ENCODE results near the gene YBEY.
"Not testable (repeated sequence)": the region's sequence is repeated elsewhere in the genome, so short reads cannot be mapped to it uniquely, and the experiment has no call there.

The YBEY gene

DNA sequence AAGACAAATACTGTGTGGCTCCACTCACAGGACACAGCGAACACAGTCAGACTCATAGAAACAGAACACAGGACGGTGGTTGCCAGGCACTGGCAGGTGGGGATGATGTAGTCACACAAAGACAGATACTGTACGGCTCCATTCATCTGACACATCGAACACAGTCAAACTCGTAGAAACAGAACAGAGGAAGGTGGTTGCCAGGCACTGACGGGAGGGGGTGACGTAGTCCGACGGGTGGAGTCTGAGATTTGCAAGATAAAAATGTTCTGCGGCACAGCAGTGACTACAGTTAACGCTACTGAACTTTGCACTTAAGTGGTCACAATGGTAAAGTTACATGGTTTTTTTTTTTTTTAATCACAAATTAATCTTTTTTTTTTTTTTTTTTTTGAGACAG is 18.8 kb downstream of the YBEY start:
- Histone ChIP-seq H3K9me2 (replicated peaks; ENCODE audit: low read depth, low read length) (no peaks in the 10 kb centered on the region), H3K4me1 (ENCODE audit: insufficient read depth, low read length, poor library complexity, severe bottlenecking) (peaks cover 4% of the 10 kb centered on the region), H3K27me3 (ENCODE audit: insufficient read depth, low read length, poor library complexity, severe bottlenecking) (no peaks in the 10 kb centered on the region), H3F3A (ENCODE audit: low read depth) (no peaks in the 10 kb centered on the region), H3K4me2 (ENCODE audit: low read depth, low read length, poor library complexity, severe bottlenecking) (no peak overlapping the region), H2AFZ (ENCODE audit: low read length) (no peak overlapping the region), H3K79me2 (ENCODE audit: insufficient read depth, low read length) (no peaks in the 10 kb centered on the region), H3K4me3 (ENCODE audit: low read length, poor library complexity, severe bottlenecking) (no peak overlapping the region), H3K9me3 (ENCODE audit: insufficient read depth, low read depth, low read length) (no peaks in the 10 kb centered on the region), H4K20me1 (ENCODE audit: insufficient read depth, low read length, poor library complexity, severe bottlenecking) (no peaks in the 10 kb centered on the region), H3K9ac (ENCODE audit: low read depth, low read length, poor library complexity, severe bottlenecking) (no peak overlapping the region), H3K36me3 (ENCODE audit: insufficient read depth, low read length) (peaks cover 33% of the 10 kb centered on the region; the same call in 1 of the 2 replicates)
- no peak for TF ChIP-seq EZH2phosphoT487 (IDR thresholded peaks at IDR 0.05; ENCODE audit: borderline replicate concordance)
- TF ChIP-seq, protein P1, sequence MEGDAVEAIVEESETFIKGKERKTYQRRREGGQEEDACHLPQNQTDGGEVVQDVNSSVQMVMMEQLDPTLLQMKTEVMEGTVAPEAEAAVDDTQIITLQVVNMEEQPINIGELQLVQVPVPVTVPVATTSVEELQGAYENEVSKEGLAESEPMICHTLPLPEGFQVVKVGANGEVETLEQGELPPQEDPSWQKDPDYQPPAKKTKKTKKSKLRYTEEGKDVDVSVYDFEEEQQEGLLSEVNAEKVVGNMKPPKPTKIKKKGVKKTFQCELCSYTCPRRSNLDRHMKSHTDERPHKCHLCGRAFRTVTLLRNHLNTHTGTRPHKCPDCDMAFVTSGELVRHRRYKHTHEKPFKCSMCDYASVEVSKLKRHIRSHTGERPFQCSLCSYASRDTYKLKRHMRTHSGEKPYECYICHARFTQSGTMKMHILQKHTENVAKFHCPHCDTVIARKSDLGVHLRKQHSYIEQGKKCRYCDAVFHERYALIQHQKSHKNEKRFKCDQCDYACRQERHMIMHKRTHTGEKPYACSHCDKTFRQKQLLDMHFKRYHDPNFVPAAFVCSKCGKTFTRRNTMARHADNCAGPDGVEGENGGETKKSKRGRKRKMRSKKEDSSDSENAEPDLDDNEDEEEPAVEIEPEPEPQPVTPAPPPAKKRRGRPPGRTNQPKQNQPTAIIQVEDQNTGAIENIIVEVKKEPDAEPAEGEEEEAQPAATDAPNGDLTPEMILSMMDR (conservative IDR thresholded peaks at IDR 0.05; ENCODE audit: low read length) = no peak

GRCh38 chr21:46307625-46308024 is 21.5 kb downstream of the YBEY start:
- no peak overlapping the region for H3K9ac ChIP-seq (ENCODE audit: low read depth, low read length, poor library complexity, severe bottlenecking)
- no peaks in the 10 kb centered on the region for H3K9me2 ChIP-seq (replicated peaks; ENCODE audit: low read depth, low read length)
- peaks cover 9% of the 10 kb centered on the region; the same call in 1 of the 2 replicates for H3K36me3 ChIP-seq (ENCODE audit: insufficient read depth, low read length)
- no peaks in the 10 kb centered on the region for H3F3A ChIP-seq (ENCODE audit: low read depth)
- no peaks in the 10 kb centered on the region for H3K9me3 ChIP-seq (ENCODE audit: insufficient read depth, low read depth, low read length)
- H2AFZ ChIP-seq (ENCODE audit: low read length) = no peak overlapping the region
- no peaks in the 10 kb centered on the region for H3K27me3 ChIP-seq (ENCODE audit: insufficient read depth, low read length, poor library complexity, severe bottlenecking)
- no peaks in the 10 kb centered on the region for H3K79me2 ChIP-seq (ENCODE audit: insufficient read depth, low read length)
- no peaks in the 10 kb centered on the region for H4K20me1 ChIP-seq (ENCODE audit: insufficient read depth, low read length, poor library complexity, severe bottlenecking)
- H3K4me2 ChIP-seq (ENCODE audit: low read depth, low read length, poor library complexity, severe bottlenecking) = no peak overlapping the region
- no peak overlapping the region for H3K4me3 ChIP-seq (ENCODE audit: low read length, poor library complexity, severe bottlenecking)
- TF ChIP-seq, protein P1 (conservative IDR thresholded peaks at IDR 0.05; ENCODE audit: low read length) = no peak
- TF ChIP-seq EZH2phosphoT487 (IDR thresholded peaks at IDR 0.05; ENCODE audit: borderline replicate concordance) = no peak
- H3K4me1 ChIP-seq (ENCODE audit: insufficient read depth, low read length, poor library complexity, severe bottlenecking) = peaks cover 4% of the 10 kb centered on the region

DNA sequence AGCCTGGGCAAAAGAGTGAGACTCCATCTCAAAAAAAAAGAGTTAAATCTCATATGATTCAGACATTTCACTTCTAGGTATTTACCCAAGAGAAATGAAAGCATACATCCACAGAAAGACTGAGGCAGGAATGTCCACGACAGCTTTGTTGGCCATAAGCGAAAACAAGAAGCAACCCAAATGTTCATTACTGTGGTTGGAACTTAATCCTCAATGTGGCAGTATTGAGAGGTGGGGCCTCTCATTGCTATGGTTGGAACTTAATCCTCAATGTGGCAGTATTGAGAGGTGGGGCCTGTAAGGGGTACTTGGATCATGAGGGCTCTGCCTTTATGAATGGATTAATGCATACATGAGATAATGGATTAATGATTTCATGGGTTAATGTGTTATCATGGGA is 22.3 kb downstream of the YBEY start:
- H3K9me3 ChIP-seq (ENCODE audit: insufficient read depth, low read depth, low read length) = no peaks in the 10 kb centered on the region
- TF ChIP-seq EZH2phosphoT487 (IDR thresholded peaks at IDR 0.05; ENCODE audit: borderline replicate concordance) = no peak
- TF ChIP-seq, protein P1 (conservative IDR thresholded peaks at IDR 0.05; ENCODE audit: low read length) = no peak
- H3K79me2 ChIP-seq (ENCODE audit: insufficient read depth, low read length) = no peaks in the 10 kb centered on the region
- no peaks in the 10 kb centered on the region for H4K20me1 ChIP-seq (ENCODE audit: insufficient read depth, low read length, poor library complexity, severe bottlenecking)
- H2AFZ ChIP-seq (ENCODE audit: low read length) = no peak overlapping the region
- no peaks in the 10 kb centered on the region for H3K9me2 ChIP-seq (replicated peaks; ENCODE audit: low read depth, low read length)
- H3K4me3 ChIP-seq (ENCODE audit: low read length, poor library complexity, severe bottlenecking) = no peak overlapping the region
- H3K36me3 ChIP-seq (ENCODE audit: insufficient read depth, low read length) = peaks cover 9% of the 10 kb centered on the region; the same call in 1 of the 2 replicates
- no peaks in the 10 kb centered on the region for H3K27me3 ChIP-seq (ENCODE audit: insufficient read depth, low read length, poor library complexity, severe bottlenecking)
- H3K4me2 ChIP-seq (ENCODE audit: low read depth, low read length, poor library complexity, severe bottlenecking) = no peak overlapping the region
- H3K9ac ChIP-seq (ENCODE audit: low read depth, low read length, poor library complexity, severe bottlenecking) = no peak overlapping the region
- H3K4me1 ChIP-seq (ENCODE audit: insufficient read depth, low read length, poor library complexity, severe bottlenecking) = peaks cover 4% of the 10 kb centered on the region
- H3F3A ChIP-seq (ENCODE audit: low read depth) = no peaks in the 10 kb centered on the region

DNA sequence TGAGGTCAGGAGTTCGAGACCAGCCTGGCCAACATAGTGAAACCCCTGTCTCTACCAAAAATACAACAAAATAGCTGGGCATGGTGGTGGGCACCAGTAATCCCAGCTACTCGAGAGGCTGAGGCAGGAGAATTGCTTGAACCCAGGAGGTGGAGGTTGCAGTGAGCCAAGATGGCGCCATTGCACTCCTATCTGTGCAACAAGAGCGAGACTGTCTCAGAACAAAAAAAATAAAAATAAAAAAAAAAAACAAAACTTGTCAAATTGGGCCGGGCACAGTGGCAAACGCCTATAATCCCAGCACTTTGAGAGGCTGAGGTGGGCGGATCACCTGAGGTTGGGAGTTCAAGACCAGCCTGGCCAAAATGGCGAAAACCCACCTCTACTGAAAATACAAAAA is 24.1 kb downstream of the YBEY start:
- not testable (repeated sequence) for H3K4me2 ChIP-seq (ENCODE audit: low read depth, low read length, poor library complexity, severe bottlenecking); H4K20me1 ChIP-seq (ENCODE audit: insufficient read depth, low read length, poor library complexity, severe bottlenecking); H3K36me3 ChIP-seq (ENCODE audit: insufficient read depth, low read length); H3K4me3 ChIP-seq (ENCODE audit: low read length, poor library complexity, severe bottlenecking); H3K4me1 ChIP-seq (ENCODE audit: insufficient read depth, low read length, poor library complexity, severe bottlenecking); H3K27me3 ChIP-seq (ENCODE audit: insufficient read depth, low read length, poor library complexity, severe bottlenecking); H3K9me2 ChIP-seq (replicated peaks; ENCODE audit: low read depth, low read length); H3K79me2 ChIP-seq (ENCODE audit: insufficient read depth, low read length); H3K9me3 ChIP-seq (ENCODE audit: insufficient read depth, low read depth, low read length); H3K9ac ChIP-seq (ENCODE audit: low read depth, low read length, poor library complexity, severe bottlenecking); H3F3A ChIP-seq (ENCODE audit: low read depth); H2AFZ ChIP-seq (ENCODE audit: low read length)
